Sciatic nerve (tissue), 2 donors: ENCODE data around the gene LRIT1. TPM values are rescaled to one million over a fixed set of nuclear protein-coding genes. Genes with fewer than 3 reads are reported as not detected.
A peak's percentile ranks its signal among the peaks of the same experiment; 100 is the strongest.
"Not testable (repeated sequence)": the region's sequence is repeated elsewhere in the genome, so short reads cannot be mapped to it uniquely, and the experiment has no call there.

Experiments used
- ATAC-seq: fragments of 200-7000 bp; cut with Tn5 transposase; one replicate; pipeline ENCODE4 v1.9.1; 2020; ENCODE audit warnings: mild to moderate bottlenecking, moderate library complexity
- DNase-seq: peaks from one replicate; pipeline ENCODE4 v3.0.0-alpha.2; 2020; ENCODE audit warnings: low spot score
- intact Hi-C: fragments of 100-400 bp; cut with DNase I; formaldehyde crosslinking; loops from one replicate; pipeline ENCODE4 v1.14.2; 2022
- total RNA-seq: library from RNA; stranded (reverse); fragmentation: NEBNext Ultra II Directional; extraction: Animal tissue kit (Norgen Biotek cat#: 25700); gene quantifications from one replicate; pipeline ENCODE4 v1.2.1, GENCODE V29; 2021
- donor health status: DM: no; HTN: no; CAD: no.
- donor health status: DM: no; HTN: no; CAD: no.

Gene LRIT1
- not detected for total RNA-seq

DNA sequence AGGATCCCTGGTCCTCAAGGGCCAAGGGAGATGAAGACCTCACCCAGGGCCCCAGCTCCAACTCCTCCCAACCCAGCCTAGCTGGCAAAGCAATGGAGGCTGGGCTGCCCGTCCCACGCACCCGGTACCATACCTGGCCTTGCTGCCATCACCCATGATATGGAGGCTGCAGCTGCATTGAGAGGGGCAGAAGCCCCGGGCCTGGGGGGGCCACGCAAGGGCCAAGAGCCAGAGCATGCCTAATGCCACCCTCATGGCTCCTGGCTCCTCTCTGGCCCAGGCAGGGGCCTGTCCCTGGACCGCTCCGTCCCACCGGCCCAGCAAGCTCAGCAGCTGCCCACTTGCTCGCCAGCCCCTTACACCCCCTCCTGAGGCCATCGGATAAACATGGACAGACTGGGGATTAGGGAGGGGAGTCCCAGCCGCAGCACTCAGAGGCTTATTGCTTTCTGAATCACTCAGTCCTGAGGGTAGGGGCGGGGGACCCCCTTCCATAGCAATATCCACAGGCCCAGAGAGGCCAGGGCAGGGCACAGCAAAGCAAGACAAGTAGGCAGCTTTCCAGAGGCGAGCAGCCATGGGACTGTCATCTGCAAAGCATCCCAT, at the start of gene LRIT1:
LRIT1 (minus strand) TSS at position 362 of the 606 bp plus-strand sequence; CDS start at position 255, 107 bp downstream.
- ATAC-seq = no peak
- intact Hi-C loops = no loop called here

GRCh38 chr10:84290235-84290634, 48.9 kb upstream of the LRIT1 start:
- intact Hi-C loops = no loop called here
- no peak for DNase-seq
- no peak for ATAC-seq

More for the DNA sequence above, at the start of gene LRIT1:
- no peak for DNase-seq

DNA sequence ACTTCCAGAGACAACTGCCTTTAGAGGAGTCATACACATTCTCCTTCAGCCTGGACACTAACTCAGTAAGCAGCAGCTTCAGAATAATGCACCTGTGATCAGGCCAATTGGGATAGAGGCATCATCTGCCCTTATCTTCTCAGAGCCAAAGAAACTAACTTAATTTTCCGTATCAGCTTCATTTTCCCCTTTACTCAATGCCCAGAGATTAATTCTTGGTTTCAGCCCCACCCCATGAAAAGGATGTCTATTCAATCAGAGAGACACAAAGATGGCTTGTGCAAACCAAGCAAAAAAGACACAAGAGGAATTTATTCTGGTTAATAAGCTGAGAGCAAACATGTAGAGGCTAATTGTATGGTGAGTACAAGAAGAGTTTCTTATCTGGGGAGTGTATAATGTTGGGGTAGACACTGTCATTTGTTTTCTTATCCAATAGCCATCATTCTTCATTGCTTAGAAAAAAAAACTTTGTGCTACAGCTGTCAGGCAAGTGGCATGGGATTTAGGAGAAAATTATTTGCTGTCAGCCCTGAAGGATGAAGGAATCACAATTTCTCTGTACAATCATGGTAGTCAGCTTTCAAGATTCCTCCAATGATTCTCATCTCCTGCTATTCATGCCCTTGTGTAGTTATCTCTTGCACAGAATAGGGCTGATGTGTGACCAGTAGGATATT, 48.3 kb upstream of the LRIT1 start:
- DNase-seq (no peak), ATAC-seq (no peak)
- intact Hi-C loops = no loop called here

- intact Hi-C loops = no loop called here
- ATAC-seq (no peak), DNase-seq (no peak)
Observed at GRCh38 chr10:84288151-84288550, 46.8 kb upstream of the LRIT1 start.

GRCh38 chr10:84286695-84287094, 45.3 kb upstream of the LRIT1 start:
- DNase-seq (no peak), ATAC-seq (no peak)
- intact Hi-C loops = no loop called here

DNA sequence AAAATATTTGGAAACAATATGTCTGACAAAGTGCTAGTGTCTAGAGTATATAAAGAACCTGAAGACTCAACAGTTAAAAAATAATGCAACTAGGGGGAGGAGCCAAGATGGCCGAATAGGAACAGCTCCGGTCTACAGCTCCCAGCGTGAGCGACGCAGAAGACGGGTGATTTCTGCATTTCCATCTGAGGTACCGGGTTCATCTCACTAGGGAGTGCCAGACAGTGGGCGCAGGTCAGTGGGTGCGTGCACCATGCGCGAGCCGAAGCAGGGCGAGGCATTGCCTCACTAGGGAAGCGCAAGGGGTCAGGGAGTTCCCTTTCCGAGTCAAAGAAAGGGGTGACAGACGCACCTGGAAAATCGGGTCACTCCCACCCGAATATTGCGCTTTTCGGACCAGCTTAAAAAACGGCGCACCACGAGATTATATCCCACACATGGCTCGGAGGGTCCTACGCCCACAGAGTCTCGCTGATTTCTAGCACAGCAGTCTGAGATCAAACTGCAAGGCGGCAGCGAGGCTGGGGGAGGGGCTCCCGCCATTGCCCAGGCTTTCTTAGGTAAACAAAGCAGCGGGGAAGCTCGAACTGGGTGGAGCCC, 38.6 kb upstream of the LRIT1 start:
- DNase-seq, intact Hi-C loops, ATAC-seq: not testable (repeated sequence)

GRCh38 chr10:84270708-84271107, 29.4 kb upstream of the LRIT1 start:
- no peak for DNase-seq
- intact Hi-C loops = no loop called here
- no peak for ATAC-seq

DNA sequence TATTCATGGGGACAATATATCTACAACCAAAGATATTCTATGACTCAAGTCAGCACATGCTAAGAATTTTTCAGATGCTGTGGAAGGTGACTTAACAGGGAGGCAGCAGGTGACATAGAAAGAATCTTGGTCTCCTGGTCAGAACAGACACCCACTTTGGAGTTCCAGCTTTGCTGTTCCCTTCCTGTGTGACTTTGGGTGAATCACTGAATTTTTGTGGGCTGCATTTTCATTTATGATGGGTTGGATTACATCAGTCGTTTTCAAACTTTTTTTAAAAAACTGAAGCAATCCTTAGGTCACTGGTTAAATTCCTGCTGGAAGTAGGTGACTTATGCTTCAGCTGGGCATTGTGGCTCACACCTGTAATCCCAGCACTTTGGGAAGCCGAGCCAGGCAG, 28.4 kb upstream of the LRIT1 start:
- ATAC-seq = no peak
- intact Hi-C loops = loop anchor here (10.0 kb wide), 1 partner anchor 105 kb away; no protein-coding TSS in a partner anchor
- DNase-seq = no peak

DNA sequence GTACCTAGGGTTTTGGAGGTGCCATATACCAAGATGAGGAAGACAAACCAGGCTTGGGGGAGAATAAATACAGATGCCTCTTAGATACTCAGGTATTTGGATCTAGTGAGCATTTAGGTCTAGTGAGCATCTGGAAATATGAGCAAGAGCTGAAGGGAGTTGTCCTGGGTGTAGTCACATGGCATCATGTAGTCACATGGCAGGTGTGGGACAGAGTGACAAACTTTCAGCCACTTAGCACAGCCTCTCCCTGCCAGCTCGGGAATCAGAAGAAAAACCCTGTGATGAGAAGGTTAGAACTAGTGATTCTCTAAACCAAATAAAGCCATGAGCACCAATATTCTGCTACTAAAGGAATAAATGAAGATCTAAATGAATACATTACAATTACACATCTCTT, 27.8 kb upstream of the LRIT1 start:
- DNase-seq (no peak), ATAC-seq (no peak)
- intact Hi-C loops = loop anchor here (10.0 kb wide), 1 partner anchor 106 kb away; no protein-coding TSS in a partner anchor

GRCh38 chr10:84267503-84268126, 26.3 kb upstream of the LRIT1 start:
- ATAC-seq = no peak
- intact Hi-C loops = loop anchor here (10.0 kb wide), 1 partner anchor 107 kb away; no protein-coding TSS in a partner anchor
- DNase-seq = no peak

GRCh38 chr10:84265418-84265817, 24.1 kb upstream of the LRIT1 start:
- DNase-seq (no peak), ATAC-seq (no peak)
- intact Hi-C loops = loop anchor here (10.0 kb wide), 1 partner anchor 109 kb away; no protein-coding TSS in a partner anchor

GRCh38 chr10:84264611-84265141, 23.3 kb upstream of the LRIT1 start:
- intact Hi-C loops = loop anchor here (5.0 to 10.0 kb wide), 2 partner anchors 110 to 273 kb away; no protein-coding TSS in a partner anchor
- ATAC-seq (peak; percentile 91), DNase-seq (peak; percentile 83)

GRCh38 chr10:84263716-84264115, 22.4 kb upstream of the LRIT1 start:
- intact Hi-C loops = loop anchor here (5.0 to 10.0 kb wide), 2 partner anchors 111 to 274 kb away; no protein-coding TSS in a partner anchor
- ATAC-seq (no peak), DNase-seq (no peak)

GRCh38 chr10:84262190-84262956, 21.0 kb upstream of the LRIT1 start:
- ATAC-seq (no peak), DNase-seq (no peak)
- intact Hi-C loops = loop anchor here (5.0 to 10.0 kb wide), 2 partner anchors 112 to 275 kb away; no protein-coding TSS in a partner anchor

- no peak for ATAC-seq
- intact Hi-C loops = loop anchor here (5.0 to 10.0 kb wide), 2 partner anchors 113 to 276 kb away; no protein-coding TSS in a partner anchor
Observed at GRCh38 chr10:84261236-84261915, 20.0 kb upstream of the LRIT1 start.

DNA sequence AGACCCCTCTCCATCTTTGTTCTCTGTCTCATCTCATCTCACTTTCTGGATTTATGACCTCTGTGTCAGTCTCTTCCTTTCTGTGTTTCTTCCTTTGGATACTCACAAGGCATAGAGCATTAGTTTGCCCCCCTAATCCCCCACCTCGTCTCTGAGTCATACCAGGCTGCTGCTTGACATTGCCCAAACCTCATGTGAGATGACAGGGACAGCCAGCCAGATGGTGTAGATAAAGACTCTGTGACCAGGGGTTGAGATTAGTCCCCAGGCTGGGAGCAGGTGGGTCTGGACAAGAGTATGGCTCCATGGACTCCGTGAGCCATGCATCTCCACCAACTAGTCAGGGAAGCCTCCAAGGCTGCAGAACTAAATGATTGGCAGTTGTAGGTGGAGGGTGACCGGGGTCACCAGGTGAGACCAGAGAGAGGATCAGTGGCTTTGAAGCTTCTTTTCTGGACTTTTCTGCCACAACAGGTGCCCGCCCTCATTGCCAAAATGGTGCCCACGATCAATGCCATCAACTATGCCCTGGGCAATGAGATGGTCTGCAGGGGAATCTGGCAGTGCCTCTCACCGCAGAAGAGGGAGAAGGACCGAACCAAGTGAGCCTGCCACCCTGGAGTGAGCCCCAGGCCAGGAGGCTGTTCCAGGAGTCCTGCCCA, 16.8 kb upstream of the LRIT1 start:
- DNase-seq = no peak
- ATAC-seq = no peak
- intact Hi-C loops = no loop called here

More at GRCh38 chr10:84261236-84261915, 20.0 kb upstream of the LRIT1 start:
- no peak for DNase-seq

DNA sequence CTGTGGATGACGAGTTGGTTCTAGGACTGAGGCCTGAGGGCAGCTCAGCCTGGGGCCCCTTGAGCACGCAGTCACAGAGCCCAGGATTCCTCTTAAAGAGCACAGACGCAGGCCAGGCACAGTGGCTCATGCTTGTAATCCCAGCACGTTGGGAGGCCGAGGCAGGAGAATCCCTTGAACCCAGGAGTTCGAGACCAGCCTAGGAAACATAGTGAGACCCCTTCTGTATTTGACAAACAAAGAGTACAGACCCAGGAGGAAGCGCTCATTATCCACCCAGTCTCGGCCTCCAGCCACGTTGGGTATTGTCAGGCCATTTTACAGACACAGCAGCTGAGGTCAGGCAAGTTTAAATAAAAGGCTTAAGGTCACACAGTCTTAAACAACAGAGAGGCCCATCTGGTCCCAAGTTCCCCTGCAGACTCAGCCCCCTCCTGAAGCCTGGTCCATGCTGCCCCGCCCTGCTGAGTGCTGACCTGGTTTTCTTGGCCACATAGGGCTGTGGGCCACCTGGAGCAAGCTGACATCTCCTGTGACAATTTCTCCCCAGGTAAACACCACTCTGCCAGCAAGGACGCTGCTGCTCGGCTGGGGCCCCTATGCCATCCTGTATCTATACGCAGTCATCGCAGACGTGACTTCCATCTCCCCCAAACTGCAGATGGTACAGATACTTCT, 16.1 kb upstream of the LRIT1 start:
- intact Hi-C loops = no loop called here
- DNase-seq (no peak), ATAC-seq (no peak)
